Ramos (cell line): ENCODE results near the gene LYST.
"Not testable (repeated sequence)": the region's sequence is repeated elsewhere in the genome, so short reads cannot be mapped to it uniquely, and the experiment has no call there.

ENCODE experiments used
- in situ Hi-C: fragments of 300-500 bp; cut with MboI; formaldehyde crosslinking; loops from one replicate; pipeline ENCODE4 v1.14.3; 2022; ENCODE audit warnings: low sequenced_read_pairs; ENCODE audit not compliant: unreplicated experiment

Gene LYST

DNA sequence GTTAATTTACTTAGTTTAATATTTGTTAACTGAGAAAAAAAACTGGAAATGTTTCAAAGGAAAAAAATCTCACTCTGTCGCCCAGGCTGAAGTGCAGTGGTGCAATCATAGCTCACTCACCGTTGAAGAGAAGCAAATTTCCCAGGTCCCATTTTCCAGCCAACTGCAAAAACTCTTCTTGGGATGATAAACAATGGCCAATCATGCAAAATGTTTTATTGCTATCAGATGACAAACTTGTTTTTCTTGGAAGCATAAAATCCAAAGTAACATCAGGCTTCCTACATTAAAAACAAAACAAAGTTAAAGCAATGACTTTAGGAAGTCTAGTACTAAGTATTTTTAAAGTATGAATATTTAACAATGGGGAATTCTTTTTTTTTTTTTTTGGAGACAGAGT is 84.9 kb downstream of the LYST start:
- in situ Hi-C loops, result no loop called here

DNA sequence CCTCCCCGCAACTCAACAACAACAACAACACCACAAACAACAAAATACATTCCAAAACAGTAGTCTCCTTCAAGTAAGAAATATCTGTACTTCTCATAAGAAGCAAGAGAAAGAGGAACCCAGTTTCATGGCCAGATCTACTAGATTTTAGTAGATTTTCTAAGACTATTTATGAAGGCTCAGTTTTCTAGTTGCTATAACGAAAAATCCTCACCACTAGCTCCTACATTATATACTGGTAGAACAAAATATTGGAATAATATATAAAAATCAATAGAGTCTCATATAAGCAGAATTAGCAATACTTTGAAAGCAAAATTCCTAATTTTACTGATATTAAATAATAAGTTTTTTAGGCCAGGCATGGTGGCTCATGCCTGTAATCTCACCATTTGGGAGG is 86.9 kb downstream of the LYST start:
- in situ Hi-C loops, result no loop called here

DNA sequence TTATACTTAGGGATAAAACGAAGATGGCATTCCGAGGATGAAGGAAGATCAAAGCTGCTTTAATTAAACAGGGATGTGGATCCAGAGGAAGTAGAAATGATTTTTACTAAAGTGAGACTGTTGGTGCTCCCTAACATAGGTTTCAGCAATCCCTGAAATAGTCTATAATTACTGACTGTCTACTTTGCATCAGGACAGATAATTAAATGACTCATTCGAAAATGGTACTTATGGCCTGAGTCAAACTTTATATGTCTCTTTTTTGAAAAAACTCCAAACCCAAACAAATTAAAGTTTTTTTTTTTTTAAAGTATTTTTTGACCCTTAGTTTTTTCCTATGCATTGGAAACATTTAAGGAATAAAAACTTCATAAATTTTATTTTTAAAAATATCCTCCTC is 90.3 kb downstream of the LYST start:
- in situ Hi-C loops, result no loop called here

DNA sequence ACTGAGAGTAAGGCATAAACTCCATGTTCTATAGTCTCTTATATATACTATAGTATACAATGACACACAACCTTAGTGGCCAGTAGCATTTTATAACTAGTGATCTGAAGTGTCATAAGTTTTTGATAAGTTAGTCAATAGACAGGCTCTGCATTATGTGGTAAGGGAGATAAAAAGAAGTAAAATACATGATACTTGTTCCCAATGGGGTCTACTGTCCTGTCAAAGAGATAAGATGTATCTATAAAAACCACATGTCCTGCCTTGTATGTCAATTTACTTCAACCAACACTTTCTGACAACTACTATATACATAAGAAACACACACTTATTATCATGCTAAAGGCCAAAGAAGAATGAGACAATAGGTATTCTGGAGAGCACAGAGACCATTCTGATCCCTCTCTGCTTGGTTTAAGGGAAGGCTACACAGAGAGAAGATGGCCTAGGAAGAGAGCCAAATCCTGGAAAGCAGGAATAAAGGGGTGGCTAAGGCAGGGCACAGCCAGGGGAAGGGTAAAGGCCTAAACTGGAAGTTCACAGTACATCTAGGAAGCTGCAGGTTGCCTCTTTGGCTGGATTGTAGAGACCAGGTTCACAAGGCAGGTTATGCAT is 91.4 kb downstream of the LYST start:
- in situ Hi-C loops, result no loop called here

DNA sequence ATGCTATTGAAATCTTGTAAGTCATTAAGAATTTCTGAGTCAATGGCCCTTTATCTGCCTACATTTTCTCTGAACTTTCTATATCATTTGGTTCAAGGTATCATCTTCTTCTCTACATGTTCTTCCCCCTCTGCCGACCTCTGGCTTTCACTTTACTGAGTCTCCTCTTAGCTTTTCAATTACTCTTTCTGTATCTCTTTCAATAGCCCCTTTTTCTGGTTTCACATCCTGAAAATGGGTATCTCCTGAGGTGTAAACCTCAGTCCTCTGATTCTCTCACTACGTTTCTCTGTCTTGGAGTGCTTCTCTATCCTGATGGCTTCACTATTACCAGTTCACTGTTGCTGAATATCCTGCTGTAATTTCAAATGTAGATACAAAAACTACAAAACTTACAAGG is 98.9 kb downstream of the LYST start:
- in situ Hi-C loops, result no loop called here

DNA sequence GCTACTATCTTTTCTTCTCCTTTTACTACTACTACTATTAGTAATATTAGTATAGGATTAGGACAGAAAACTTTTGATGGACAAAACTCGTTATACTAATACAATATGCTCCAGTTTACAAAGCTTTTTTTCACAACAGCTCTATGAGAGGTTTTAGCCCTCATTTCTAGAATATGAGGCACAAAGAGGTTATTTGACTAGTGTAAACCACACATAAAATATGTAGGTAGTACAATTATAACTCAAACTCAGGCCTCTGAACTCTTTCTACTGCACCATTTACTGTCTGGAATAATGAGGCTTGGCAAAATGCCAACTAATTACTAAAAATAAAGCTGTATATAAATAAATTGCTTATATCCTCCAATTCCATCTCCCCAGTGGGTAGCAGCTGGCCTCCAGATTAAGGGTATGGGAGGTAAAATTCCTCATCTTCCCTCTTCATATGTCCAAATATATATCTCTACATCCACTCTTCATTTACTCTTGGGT is 99.9 kb downstream of the LYST start:
- in situ Hi-C loops, result no loop called here

DNA sequence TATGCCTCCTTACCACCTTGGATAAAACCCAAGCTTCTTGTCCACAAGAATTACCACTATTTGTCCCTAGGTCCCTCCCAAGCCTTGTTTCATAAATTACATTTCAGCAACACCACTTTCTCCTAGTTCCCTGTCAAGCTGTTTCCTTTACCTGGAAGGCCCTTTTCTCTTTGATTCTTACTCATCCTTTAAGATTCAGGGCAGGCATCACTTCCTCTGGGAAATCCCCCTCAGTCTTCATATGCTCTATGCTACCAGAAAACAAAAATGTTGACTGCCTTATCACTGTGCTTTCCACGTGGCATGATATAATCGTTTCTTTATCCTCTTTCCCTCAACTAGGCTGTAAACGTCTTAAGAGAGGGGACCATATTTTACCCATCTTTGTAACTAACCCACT is 102.7 kb downstream of the LYST start:
- in situ Hi-C loops, result no loop called here

DNA sequence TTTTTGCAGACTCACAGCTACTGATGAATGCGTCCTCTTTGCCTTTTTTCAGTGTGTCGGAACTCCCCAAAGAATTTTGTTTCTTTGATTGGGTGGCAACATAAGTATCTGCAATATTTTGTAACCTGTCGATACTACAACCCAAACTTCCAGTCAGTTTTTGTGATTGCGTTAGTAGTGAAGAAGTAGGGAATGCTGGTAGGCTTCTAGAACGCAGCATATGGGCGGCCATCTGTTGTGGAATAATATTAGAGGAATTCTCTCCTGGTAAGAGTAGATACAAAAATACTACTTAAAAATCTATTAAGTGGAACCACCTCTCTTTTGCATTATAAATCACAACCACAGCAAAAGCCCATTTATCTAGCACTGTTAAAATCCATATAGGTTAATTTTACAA is 107.4 kb downstream of the LYST start:
- in situ Hi-C loops, result no loop called here

DNA sequence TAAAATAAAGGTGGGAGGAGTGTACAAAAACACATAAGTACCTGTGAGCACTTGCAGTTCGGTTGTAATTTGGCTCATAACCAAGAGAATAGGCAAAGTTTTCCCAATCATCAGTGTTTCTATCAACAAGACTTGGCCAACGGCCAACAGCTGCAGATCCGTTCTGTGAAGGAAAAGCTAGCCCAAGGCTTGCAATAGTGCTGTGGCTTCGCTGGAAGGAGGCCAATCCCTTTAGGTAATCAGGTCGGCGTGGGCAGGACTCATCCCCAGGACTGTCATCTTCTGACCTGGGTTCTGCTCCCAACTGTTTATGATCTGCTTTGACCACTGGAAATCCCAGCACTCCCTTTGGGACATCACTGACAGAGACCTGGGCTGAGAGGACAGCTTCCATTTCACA is 107.8 kb downstream of the LYST start:
- in situ Hi-C loops, result no loop called here

DNA sequence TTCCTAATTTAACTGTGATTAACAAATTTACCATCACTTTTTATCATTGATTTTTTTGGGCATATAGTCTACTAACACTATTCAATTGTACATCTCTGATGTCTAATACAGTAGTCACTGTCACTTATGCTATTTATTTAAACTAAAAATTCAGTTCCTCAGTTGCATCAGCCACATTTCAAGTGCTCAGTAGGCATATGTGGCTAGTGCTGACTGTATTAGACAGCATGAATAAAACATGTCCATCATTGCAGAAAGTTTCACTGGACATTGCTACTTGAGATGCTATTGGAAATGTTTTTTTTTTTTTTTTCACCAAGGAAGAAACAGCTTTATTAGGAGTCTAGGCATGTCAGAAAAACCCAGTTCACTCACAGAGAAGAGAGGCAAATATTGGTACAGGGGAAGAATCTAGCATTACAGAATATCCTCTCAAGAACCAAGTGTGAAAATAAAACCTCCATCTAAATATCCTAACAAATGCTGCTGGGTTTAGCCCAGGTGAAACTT is 109.1 kb downstream of the LYST start:
- in situ Hi-C loops, result no loop called here

DNA sequence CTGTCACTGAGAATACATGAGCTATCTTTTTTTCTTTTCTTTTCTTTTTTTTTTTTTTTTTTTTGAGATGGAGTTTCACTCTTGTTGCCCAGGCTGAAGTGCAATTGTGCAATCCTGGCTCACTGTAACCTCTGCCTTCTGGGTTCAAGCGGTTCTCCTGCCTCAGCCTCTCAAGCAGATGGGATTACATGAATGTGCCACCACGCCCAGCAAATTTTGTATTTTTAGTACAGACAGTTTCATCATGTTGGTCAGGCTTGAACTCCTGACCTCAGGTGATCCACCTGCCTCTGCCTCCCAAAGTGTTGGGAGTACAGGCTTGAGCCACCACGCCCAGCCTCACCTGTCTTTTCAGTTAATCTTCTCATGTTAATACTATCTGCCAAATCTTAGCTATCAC is 112.5 kb downstream of the LYST start:
- in situ Hi-C loops, result not testable (repeated sequence)

DNA sequence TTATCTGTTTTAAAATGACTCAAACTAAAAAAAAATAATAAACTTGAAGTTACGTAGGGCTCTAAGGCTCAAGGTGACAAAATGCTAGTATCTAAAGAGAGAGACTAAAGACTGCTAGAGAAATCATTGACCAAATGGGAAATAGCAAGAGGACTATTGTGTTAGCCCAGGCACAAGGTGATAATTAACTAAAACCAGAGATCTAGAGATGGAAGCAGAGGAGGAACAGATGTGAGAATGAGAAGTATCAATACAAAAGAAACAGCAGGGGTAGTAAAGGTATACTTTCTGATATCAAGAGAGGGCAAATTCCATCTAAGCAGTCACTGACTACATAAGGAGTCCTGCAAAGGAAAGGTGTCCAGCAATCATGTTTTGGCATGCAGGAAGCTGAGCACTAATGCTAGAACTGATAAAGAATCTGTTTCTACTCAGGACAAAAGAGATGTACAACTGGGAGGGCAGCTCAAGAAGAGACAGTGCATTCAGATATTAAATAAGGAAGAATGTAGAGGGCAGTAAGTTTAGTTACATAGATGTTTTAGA is 116.9 kb downstream of the LYST start:
- in situ Hi-C loops, result no loop called here

DNA sequence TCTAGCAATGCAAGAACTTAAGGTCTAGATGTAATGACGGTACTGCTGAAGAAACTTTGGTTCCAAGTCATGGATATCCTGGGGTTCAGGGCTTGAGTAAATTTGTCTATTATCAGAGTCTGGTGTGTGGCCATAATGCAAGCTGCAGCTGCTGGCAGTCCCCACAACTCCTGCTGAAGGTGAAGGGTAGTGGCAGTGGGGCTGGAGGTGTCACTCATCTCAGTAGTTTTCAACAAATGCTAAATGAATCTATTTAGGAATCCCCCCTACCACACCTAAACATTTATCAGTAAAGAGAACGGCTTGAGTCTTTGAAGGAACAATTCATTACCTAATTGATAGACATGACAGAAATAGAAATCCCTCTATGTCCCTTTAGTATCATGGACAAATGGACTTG is 118.0 kb downstream of the LYST start:
- in situ Hi-C loops, result no loop called here

DNA sequence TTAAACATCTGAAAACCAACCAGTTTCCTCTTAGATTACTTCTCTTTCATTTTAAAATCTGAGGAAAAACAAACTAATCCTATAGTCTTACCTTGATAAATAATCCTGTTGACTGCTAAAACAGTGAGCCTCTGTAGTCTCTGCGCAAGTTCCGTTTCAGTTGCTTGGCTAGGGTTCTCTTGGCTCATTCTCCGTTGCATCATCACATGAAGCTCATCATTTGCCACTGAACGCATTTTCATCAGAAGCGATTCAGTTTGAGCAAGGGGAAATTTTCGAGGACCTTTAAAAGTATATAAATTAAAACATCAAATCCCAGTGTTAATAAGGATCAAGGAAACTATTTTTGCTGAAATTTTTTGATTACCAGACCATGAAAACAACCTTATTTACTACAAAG is 120.5 kb downstream of the LYST start:
- in situ Hi-C loops, result no loop called here

DNA sequence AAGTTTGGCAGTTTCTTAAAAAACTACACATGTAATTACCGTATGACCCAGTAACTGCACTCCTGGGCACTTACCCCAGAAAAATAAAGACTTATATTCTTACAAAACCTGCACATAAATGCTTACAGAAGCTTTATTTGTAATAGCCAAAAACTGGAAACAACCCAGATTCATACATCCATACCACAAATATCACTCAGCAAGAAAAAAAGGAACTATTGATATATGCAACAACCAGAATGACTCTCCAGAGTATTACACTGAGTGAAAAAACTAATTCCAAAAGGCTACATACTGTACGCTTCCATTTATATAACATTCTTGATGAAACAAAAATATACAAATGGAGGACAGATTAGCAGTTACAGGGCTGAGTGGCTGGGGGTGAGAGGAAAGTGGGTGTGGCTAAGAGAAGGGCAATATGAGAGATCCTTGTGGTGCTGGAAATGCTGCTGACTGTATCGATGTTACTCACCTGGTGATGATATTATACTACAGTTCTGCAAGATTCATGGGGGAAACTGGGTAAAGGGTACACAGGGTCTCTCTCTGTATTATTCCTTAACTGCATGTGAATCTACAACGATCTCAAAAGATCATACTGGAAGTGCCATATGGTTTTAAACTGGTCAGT is 121.1 kb downstream of the LYST start:
- in situ Hi-C loops, result no loop called here

DNA sequence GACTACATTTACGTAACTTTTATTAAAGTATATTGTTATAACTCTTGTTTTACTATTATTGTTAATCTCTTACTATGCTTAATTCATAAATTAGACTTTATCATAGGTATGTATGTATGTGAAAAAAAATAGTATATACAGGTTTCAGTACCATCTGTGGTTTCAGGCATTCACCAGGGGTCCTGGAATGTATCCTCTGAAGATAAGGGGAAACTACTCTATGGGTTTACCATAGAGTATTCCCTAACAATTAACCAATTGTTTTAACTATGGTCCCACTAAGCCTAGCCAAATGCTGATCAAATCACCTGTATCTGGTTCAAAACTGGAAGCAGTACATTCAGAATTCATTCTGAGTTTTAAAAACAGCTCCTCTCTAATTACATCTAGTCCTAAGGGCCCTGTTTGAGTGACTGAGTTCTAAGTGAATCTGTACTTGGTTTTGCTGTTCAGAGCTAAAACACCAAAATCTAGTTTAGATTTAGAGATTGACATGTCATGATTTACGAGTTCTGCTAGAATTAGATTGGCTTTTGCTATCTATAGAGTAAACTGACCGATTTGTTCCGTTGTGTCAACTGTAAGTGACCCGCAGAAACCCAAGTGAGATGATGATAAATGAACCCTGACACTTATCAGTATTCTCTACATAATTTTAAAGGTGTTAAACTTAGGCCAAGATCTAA is 123.6 kb downstream of the LYST start:
- in situ Hi-C loops, result no loop called here

DNA sequence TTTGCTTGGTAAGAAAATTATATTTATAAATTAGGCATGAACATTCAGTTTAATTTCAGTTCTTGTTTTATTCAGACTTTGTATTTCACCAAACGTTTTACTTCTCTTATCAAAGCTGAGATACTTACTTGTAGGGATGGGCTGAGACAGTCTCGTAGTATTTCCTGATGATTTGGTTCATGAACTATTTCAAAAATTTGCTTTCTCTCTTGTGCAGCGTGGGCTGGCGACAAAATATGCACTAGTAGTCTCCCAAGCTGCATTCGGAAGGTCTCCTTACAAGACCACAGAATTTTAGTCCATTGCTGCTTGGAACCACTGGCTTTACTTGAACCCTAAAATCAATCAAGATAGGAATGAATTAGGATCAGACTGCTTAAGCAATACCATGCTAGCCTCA is 125.4 kb downstream of the LYST start:
- in situ Hi-C loops, result no loop called here

DNA sequence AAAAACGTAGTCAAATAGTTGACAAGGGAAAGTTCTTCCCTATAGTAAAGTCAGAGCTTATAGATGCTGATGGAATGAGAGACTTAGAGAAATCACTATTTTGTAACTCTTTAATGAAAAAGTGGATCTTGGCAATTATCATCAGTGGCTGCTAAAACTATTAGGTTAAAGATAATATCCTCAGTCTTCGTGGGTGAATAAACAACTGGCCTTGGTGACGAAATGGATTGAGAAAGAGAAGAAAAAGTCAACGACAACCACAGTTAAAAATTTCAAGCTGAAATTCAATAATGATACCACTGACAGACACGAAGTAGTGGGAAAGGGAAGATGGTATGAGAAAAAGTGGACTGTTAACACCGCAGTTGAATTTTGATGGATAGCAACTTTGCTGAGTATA is 127.1 kb downstream of the LYST start:
- in situ Hi-C loops, result no loop called here

DNA sequence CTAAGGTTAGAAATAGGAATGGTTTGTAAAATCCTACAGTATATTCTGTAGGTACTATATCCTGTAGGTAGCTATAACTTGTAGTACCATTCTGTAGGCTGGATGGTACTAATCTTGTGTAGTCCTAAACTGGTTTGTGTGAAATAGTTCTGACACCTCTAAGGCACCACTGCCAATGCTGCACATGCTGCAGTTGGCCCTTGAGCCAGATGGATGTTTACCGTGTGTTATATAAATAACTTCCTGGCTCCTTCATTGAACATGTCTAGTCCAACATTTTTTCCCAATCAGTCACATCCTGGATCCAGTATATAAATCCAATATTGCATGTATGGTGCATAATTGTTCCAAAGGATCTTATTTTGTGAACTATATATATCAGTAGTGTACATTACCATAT is 127.6 kb downstream of the LYST start:
- in situ Hi-C loops, result no loop called here

DNA sequence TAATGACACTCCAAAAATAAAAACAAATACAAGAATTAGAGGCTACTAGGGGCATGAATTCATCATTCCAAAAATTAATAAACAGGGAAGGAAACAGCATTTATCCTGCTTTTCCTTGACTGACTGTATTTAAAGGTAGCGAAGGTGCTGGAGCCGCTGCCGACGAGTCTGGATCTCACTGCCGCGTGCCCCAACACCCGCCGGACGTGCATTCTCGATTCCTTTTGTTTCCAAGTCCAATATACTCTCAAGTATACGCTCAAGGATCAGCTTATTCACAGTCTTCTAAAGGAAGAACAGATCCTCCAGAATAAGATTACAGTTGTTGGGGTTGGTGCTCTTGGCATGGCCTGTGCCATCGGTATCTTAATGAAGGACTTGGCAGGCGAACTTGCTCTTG is 129.0 kb downstream of the LYST start:
- in situ Hi-C loops, result no loop called here

DNA sequence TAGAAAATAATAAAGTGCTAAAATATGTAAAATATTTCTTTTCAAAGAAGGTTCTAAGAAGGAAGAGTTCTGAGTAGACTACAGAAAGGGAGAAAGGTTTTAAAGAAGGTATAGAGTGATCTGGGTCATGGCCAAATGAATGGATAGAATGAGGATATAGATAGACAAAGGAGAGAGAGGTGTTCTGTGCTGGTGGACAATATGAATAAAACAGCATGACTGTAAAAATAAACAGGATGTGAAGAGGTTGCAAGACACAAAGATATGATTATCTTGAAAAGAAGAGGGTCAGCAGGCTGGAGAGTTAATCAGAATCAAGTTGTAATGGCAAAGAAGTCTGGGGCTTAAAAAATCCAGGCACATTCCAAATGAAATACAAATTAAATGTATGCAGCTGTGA is 130.4 kb downstream of the LYST start:
- in situ Hi-C loops, result no loop called here
